Anterior cingulate cortex (tissue), 58 donors: ENCODE data around the gene GNG2.

Source experiments
- DNase-seq, 58 donors: peaks; one replicate each; lab custom pipeline; 2025; lab: John Stamatoyannopoulos, UW

GNG2 gene

DNA sequence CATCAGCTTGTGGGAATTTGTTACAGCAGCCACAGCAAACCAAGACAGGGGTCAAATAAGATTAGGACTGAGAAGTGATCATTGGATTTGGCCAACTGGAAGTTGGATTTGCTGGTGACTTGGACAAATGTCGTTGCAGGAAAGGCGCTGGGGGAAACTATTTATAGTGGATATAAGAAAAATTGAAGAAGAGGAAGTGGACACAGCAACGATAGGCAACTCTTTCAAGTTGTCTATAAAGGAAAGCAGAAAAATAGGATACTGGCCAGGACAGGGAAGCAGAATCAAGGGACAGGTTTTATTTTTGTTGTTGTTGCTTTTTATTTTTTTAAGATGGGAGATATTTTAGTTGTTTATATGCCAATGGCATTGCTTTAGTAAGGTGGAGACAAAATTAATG lies 72.8 kb downstream of the GNG2 start:
- no peak for DNase-seq

DNA sequence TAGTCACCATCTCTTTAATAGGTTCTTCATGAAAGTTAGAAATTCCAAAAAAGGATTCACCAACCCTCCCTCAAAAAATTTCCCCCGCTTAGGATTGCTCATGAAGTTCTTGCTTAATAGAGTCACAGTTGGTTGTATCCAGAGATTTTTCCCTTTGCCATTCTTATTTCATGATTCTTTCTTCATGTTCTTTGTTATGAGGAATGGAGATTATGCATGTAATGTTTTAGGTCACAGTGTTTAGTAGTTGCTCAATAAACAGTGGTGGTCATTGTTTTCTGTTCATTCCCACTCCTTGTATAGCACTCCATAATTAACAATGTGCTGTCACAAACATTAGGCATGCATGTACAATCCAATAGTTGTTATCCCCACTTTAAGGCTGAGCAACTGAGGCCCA lies 77.7 kb downstream of the GNG2 start:
- no peak for DNase-seq

DNA sequence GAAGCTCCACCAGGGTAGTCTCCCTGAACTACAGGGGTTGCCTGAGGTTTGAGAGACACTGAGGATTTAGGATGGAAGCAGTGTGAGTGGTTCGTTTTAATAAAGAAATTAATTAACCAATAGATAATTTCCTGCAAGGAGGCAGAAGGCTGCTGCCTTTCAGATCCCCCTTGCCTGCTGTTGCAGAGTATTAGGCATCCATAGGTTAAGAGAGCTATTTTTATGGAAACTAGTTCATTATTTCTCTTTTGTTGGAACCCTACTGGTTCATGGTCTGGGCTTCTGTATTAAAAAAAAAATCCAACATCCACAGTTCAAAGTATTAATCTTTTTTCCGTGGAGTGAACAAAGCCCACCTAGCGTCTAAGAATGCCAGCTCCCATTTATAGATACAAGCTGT lies 78.4 kb downstream of the GNG2 start:
- DNase-seq = no peak

- DNase-seq = no peak
Observed at GRCh38 chr14:51939226-51939625, 78.8 kb downstream of the GNG2 start.

DNA sequence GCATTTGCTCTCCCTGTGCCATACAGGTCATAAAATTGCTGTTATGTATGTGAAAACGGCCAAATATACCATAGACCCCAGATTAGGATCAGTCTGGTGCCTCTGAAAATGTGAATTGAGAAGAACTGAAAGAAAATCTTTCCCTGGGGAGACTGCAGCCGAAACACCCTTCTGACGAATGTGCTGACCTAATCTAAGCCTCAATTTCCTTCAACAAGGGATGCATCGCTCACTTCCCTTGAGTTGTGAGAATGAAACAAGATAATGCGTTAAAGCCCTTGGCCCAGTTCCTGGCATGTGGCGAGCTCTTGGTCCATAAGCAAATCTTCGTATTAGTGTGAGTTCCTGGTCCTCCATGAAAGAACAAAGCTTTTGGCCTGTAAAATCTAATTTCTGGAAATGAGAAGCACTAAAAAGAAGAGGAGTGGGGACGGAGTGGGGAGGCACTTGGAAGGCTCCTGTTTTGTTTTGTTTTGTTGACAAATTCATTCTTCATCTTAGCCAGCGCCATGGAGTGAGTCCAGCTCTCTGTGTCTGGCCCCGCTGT lies 79.4 kb downstream of the GNG2 start:
- no peak for DNase-seq

- no peak for DNase-seq
Observed at GRCh38 chr14:51942971-51943370, 82.6 kb downstream of the GNG2 start.

DNA sequence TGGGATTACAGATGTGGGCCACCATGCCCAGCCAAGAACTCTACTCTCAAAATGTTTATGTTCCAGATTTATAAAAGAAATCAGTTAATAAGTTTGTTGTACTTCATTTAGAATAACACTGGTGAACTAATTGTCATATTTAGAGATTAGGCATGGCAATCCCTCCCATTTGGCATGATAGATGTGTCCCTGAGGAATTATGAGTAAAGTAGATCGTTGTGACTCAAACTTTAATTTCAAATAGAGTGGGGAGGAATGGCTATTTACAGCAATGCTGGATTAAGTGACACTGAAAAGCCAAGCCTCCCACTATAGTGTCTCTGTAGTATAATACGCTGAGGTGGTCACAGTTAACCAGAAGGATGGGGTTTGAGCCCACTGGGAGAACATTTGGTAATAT lies 89.6 kb downstream of the GNG2 start:
- DNase-seq = no peak

DNA sequence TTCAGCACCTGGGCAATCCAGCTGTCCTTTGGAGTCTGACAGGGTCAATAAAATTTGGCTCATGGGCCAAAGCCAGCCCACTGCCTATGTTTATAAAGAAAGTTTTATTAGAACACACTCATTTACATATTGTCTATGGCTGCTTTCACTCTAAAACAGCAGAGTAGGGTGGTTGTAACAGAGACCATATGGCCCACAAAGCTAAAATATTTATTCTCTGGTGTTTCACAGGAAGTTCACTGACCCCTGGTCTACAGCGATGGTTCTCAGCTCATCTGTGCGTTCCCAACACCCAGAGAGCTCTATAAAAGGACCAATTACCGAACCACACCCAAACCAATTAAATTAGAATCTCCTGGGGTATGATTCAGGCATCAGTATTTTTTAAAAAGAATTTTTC lies 91.2 kb downstream of the GNG2 start:
- no peak for DNase-seq

DNA sequence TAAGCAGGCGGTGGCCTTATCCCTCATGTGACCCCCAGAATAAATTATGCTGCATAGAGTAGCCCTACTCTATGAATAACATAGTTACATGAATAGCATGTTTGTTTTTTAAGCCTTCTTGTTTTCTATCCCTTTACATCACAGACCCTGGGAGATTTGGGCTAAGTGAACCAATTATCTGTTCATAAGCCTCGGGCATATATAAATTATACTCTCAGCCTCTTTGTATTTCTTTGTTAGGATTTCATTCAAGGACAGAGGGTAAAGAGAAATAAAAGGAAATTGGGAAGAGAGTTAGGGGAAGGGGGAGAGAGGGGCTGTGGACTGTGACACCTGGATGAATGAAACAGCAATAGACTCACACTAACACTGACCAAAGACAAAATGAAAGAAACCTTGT lies 93.6 kb downstream of the GNG2 start:
- no peak for DNase-seq

- no peak for DNase-seq
Observed at GRCh38 chr14:51954657-51955056, 94.2 kb downstream of the GNG2 start.

- no peak for DNase-seq
Observed at GRCh38 chr14:51957950-51958349, 97.5 kb downstream of the GNG2 start.

DNA sequence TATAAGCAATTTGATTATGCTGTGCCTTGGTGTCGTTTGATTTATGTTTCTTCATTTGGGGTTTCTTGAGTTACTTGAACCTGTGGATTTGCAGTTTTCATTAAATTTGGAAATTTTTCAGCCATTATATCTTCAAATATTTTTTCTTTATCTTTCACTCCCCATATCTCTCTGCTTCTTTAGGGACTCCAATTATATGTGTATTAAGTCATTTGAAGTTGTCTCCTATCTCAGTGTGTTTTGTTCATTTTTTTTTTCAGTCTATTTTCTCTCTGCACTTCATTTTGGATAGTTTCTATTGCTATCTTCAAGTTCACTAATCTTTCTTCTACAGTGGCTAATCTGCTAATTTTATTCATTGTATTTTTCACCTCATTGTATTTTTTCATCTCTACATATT lies 99.5 kb downstream of the GNG2 start:
- no peak for DNase-seq

DNA sequence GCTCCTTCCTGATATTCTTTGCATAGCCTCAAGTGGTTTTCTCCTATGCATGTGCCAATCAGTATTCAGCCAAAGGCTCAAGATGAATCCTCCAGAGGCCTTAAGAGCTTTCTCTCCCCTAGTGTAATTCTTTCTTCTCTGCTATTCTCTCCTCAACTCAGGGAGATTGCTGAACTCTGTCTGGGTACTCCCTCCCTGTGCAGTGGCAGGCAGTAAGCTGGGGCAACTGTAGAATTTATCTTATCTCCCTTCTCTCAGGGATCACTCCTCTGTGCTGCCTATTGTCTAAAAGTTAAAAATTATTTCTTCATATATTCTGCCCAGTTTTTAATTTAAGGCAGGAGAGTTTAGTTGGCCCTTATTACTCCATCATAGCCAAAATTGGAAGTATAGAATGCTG lies 100.5 kb downstream of the GNG2 start:
- no peak for DNase-seq

- DNase-seq = no peak
Observed at GRCh38 chr14:51962711-51963110, 102.3 kb downstream of the GNG2 start.

GRCh38 chr14:51963286-51963685 lies 102.9 kb downstream of the GNG2 start:
- no peak for DNase-seq

GRCh38 chr14:51967521-51967920 lies 107.1 kb downstream of the GNG2 start:
- DNase-seq = no peak

- DNase-seq = no peak
Observed at GRCh38 chr14:51969852-51970540, 109.6 kb downstream of the GNG2 start.

DNA sequence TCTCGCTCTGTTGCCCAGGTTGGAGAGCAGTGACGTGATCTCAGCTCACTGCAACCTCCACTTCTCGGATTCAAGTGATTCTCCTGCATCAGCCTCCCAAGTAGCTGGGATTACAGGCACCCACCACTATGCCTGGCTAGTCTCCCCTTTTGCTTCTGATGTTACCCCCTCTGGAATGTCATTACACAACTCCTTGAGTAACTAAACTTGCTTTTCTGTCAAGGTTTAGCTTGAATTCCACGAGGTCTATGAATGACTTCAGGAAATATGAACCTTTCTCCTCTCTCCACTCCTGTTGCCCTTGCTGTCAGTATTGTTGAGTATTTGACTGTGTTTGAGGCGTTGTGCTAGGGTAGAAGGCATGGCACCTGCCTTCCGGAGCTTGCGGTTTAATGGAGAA lies 112.2 kb downstream of the GNG2 start:
- no peak for DNase-seq

DNA sequence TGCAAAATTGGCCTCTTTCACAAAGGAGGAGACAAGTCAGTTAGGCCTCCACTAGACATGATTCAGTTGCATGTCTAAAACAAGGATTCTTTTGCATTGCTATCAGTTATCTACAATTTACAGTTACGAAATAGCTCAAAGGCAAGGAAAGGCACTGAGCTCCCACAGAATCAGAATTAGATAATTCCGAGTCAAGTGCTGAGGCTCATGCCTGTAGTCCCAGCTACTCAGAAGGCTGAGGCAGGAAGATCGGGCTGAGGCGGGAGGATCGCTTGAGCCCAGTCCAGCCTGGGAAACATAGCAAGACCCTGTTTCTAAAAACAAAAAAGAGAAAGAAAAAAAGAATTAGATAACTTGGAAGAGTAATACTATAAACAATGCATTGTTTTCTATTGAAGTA lies 116.7 kb downstream of the GNG2 start:
- no peak for DNase-seq

DNA sequence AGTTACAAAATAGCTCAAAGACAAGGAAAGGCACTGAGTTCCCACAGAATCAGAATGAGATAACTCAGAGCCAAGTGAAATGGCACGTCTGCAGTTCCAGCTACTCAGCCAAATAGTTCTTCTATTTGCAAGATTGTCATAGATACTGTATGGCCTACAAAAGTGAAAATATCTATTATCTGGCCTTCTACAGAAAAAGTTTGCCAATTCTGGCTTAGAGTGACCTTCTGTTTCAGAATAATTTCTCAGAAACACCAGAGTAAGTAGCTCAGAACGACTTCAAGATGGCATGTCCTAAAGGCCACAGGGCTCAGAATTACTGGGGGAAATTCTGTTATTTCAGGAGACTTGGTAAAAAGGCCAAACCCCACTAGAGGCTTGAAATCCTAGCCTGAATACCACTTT lies 118.3 kb downstream of the GNG2 start:
- no peak for DNase-seq

- DNase-seq = peak in 57 of 58 donors; percentile 7 to 88 (median 62)
Observed at GRCh38 chr14:51979088-51979709, 118.8 kb downstream of the GNG2 start.

DNA sequence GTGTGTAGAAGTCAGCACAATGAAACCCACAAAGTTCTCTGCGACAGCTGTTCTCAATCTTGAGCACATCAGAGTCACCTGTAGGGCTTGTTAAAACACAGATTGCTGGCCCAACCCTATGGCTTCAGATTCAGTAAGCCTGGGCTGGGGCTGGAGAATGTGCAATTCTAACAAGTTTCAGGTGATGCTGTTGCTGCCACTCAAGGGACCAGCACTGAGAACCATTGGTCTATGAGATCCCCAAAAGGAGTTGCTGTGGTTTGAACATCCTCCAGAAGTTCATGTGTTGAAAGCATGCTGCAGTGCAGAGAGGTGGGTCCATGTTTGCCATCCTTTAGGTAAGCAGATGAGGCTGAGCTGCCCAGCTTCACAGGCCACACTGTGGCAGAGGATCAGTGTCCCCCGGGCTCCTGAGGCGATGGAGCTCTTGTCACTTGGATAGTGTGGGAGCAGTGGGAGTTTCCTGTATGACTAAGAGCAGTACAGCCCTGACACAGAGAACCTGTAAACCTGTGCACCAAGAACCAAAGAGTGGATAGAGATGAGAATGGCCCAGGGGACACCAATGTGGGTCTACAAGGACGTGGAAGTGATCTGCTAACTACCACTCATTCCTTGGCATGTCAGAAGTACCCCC lies 120.9 kb downstream of the GNG2 start:
- no peak for DNase-seq
